T-helper 2 cell treated with Interferon-gamma antibody and Interleukin-4, amounts not matched to agents 100 ng/mL and 5 ng/mL, for 36 hours (primary cell): ENCODE measurements around the gene CES5A. TPM values are rescaled to one million over a fixed set of nuclear protein-coding genes. Genes with fewer than 3 reads are reported as not detected.

Experiments
- total RNA-seq: library from RNA; stranded (reverse); gene quantifications from 2 replicates; pipeline ENCODE4 v1.2.3, GENCODE V29; 2022

Gene CES5A
- total RNA-seq, 1 donor from 2014 or later, result not detected

Other genes with a start within 250 kb of the CES5A start
- gene SLC6A2, start 219.4 kb downstream of the CES5A start, total RNA-seq, result not detected in 2 replicates
- 0.48 TPM in 1 of 2 replicates, not detected in the other for gene CES1, start 42.3 kb downstream of the CES5A start, total RNA-seq